Activated T-helper 17 cell treated with anti-CD3 and anti-CD28 coated beads, Interleukin-2, amount 50 U/mL, for 72 hours (primary cell): ENCODE data around the gene RANBP3L. TPM values are rescaled to one million over a fixed set of nuclear protein-coding genes. Genes with fewer than 3 reads are reported as not detected.

Experiments used
- ATAC-seq: fragments of 150-1000 bp; cut with Tn5 transposase; replicated peaks from 2 replicates; pipeline ENCODE4 v1.10.0; 2021; ENCODE audit warnings: mild to moderate bottlenecking, moderate library complexity
- H3K27ac Mint-ChIP-seq: one replicate; pipeline ENCODE4 v1.8.0; 2022; ENCODE audit warnings: mixed read lengths
- H3K27me3 Mint-ChIP-seq: one replicate; pipeline ENCODE4 v1.8.0; 2022; ENCODE audit warnings: mixed read lengths
- H3K36me3 Mint-ChIP-seq: one replicate; pipeline ENCODE4 v1.8.0; 2022; ENCODE audit warnings: low read depth, mild to moderate bottlenecking, mixed read lengths
- H3K4me1 Mint-ChIP-seq: one replicate; pipeline ENCODE4 v1.8.0; 2022; ENCODE audit warnings: mixed read lengths
- H3K4me3 Mint-ChIP-seq: one replicate; pipeline ENCODE4 v1.8.0; 2022; ENCODE audit warnings: mild to moderate bottlenecking, mixed read lengths
- H3K9me3 Mint-ChIP-seq: one replicate; pipeline ENCODE4 v1.8.0; 2022; ENCODE audit warnings: mixed read lengths
- total RNA-seq, 2 donors: library from RNA; stranded (reverse); gene quantifications; one replicate each; pipeline ENCODE4 v1.2.3, GENCODE V29; 2022

RANBP3L gene
- total RNA-seq, 2 donors from 2014 or later, result not detected

GRCh38 chr5:36270876-36271575, 30.7 kb downstream of the RANBP3L start:
- H3K27me3 Mint-ChIP-seq, result peaks cover 10% of the 10 kb centered on the region
- no peak for ATAC-seq
- no peak overlapping the region for H3K4me3 Mint-ChIP-seq
- H3K4me1 Mint-ChIP-seq, result no peaks in the 10 kb centered on the region
- H3K36me3 Mint-ChIP-seq, result no peaks in the 10 kb centered on the region
- no peak overlapping the region for H3K27ac Mint-ChIP-seq
- no peaks in the 10 kb centered on the region for H3K9me3 Mint-ChIP-seq

DNA sequence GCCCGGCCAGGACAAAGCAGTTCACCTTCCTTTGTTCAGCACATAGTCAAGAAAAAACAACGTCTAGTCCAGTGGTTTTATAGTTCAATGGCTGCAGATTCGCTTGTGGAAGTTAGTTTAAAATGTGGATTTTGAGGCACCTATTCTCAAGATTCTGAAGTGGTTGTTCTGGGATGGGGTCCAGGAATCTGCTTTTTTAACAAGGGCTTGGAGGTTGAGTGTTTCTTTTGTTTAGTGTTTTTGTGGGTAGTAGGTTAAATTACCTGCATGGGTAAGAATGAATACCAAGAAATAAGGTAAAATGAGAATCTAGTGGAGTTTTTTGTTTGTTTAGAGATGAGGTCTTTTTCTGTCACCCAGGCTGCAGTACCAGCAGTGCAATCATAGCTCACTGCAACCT, 31.5 kb downstream of the RANBP3L start:
- H3K4me3 Mint-ChIP-seq, result no peak overlapping the region
- H3K27ac Mint-ChIP-seq, result no peak overlapping the region
- no peaks in the 10 kb centered on the region for H3K4me1 Mint-ChIP-seq
- H3K36me3 Mint-ChIP-seq, result no peaks in the 10 kb centered on the region
- H3K27me3 Mint-ChIP-seq, result peaks cover 12% of the 10 kb centered on the region
- ATAC-seq, result no peak
- no peaks in the 10 kb centered on the region for H3K9me3 Mint-ChIP-seq

GRCh38 chr5:36269478-36269877, 32.2 kb downstream of the RANBP3L start:
- ATAC-seq, result no peak
- H3K27me3 Mint-ChIP-seq, result peaks cover 15% of the 10 kb centered on the region
- H3K4me1 Mint-ChIP-seq, result no peaks in the 10 kb centered on the region
- H3K36me3 Mint-ChIP-seq, result no peaks in the 10 kb centered on the region
- H3K4me3 Mint-ChIP-seq, result no peak overlapping the region
- H3K27ac Mint-ChIP-seq, result no peak overlapping the region
- H3K9me3 Mint-ChIP-seq, result no peaks in the 10 kb centered on the region

DNA sequence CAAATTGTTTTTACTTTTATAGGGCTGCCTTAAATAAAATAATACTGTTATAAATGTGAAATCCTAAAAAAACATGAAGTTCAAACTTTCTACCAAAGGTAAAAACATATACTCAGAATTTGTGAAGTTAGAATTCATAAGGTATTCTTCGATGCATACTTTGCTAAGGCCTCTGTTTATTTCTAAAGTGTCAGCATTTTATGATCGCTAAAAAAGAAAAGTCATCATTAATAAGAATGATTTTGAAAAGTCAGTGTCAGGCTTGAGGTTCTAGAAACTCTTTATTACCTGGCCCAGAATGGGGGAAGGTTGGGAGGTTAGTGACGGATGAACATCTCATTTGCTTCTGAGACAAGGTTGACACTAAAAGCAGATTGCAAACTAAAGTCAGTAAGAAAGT, 33.8 kb downstream of the RANBP3L start:
- Mint-ChIP-seq H3K27me3 (peaks cover 16% of the 10 kb centered on the region), H3K4me1 (no peaks in the 10 kb centered on the region), H3K4me3 (no peak overlapping the region), H3K27ac (no peak overlapping the region), H3K9me3 (no peaks in the 10 kb centered on the region), H3K36me3 (no peaks in the 10 kb centered on the region)
- no peak for ATAC-seq

DNA sequence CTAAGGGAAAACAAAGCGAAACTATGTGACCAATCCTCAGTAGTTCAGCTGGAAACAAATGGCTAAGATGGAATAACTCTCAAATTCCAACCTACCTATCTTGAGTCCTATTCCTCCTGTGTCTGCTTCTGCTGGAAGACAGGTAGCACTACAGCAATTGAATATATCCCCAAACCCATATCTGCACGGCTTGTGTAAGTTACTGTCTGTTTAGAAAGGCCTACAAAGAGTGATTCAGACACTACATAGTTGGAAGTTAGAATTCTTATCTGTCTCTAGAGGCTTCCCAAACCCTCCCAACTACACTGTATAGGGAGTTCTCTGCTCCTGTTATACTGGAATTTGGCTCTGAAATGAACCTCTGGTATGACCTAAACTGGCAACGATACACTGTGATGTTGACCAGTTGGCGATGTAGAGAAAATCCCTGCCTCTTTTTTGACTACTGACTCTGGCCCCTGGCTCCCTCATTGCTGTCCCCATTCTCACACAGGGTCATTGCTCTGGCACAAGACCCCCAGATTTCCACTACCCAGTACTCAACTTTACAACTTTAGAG, 37.4 kb downstream of the RANBP3L start:
- Mint-ChIP-seq H3K36me3 (no peaks in the 10 kb centered on the region), H3K9me3 (no peaks in the 10 kb centered on the region), H3K4me3 (no peak overlapping the region), H3K27ac (no peak overlapping the region), H3K27me3 (peaks cover 24% of the 10 kb centered on the region), H3K4me1 (no peaks in the 10 kb centered on the region)
- ATAC-seq, result no peak

GRCh38 chr5:36261186-36261585, 40.5 kb downstream of the RANBP3L start:
- no peaks in the 10 kb centered on the region for H3K36me3 Mint-ChIP-seq
- ATAC-seq, result no peak
- no peak overlapping the region for H3K4me3 Mint-ChIP-seq
- H3K4me1 Mint-ChIP-seq, result no peaks in the 10 kb centered on the region
- peaks cover 27% of the 10 kb centered on the region for H3K27me3 Mint-ChIP-seq
- H3K27ac Mint-ChIP-seq, result no peak overlapping the region
- H3K9me3 Mint-ChIP-seq, result no peaks in the 10 kb centered on the region

GRCh38 chr5:36253575-36253974, 48.1 kb downstream of the RANBP3L start:
- Mint-ChIP-seq H3K4me1 (no peaks in the 10 kb centered on the region), H3K27ac (no peak overlapping the region), H3K27me3 (peaks cover 6% of the 10 kb centered on the region), H3K36me3 (no peaks in the 10 kb centered on the region), H3K9me3 (no peaks in the 10 kb centered on the region), H3K4me3 (no peak overlapping the region)
- no peak for ATAC-seq

- no peaks in the 10 kb centered on the region for H3K36me3 Mint-ChIP-seq
- no peaks in the 10 kb centered on the region for H3K4me1 Mint-ChIP-seq
- no peak overlapping the region for H3K27ac Mint-ChIP-seq
- ATAC-seq, result no peak
- H3K4me3 Mint-ChIP-seq, result no peak overlapping the region
- no peaks in the 10 kb centered on the region for H3K9me3 Mint-ChIP-seq
- H3K27me3 Mint-ChIP-seq, result peaks cover 10% of the 10 kb centered on the region
Observed at GRCh38 chr5:36252722-36253365, 48.9 kb downstream of the RANBP3L start.

DNA sequence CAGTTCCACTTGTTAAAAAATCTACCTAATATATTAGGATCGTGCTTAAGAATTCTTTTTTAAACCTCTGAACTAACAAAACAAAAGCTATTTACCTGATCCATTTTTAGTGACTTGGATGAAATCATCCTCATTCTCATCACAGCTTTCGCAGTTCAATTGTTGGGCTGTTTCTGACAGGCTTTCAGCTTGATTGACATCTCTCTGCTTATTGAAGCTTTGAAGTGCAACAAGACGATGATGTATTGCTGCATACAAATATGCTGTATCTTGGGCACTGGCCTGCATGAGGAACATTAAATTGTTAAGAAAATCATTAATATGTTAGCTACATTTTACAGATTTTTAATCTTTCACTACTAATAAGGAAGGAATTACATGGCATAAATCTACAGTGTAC, 50.5 kb downstream of the RANBP3L start:
- H3K4me1 Mint-ChIP-seq, result no peaks in the 10 kb centered on the region
- H3K36me3 Mint-ChIP-seq, result no peaks in the 10 kb centered on the region
- H3K27ac Mint-ChIP-seq, result no peak overlapping the region
- no peaks in the 10 kb centered on the region for H3K9me3 Mint-ChIP-seq
- no peak overlapping the region for H3K4me3 Mint-ChIP-seq
- peaks cover 8% of the 10 kb centered on the region for H3K27me3 Mint-ChIP-seq
- no peak for ATAC-seq

- no peak overlapping the region for H3K27ac Mint-ChIP-seq
- no peak for ATAC-seq
- H3K4me3 Mint-ChIP-seq, result no peak overlapping the region
- H3K27me3 Mint-ChIP-seq, result peaks cover 8% of the 10 kb centered on the region
- H3K9me3 Mint-ChIP-seq, result no peaks in the 10 kb centered on the region
- no peaks in the 10 kb centered on the region for H3K4me1 Mint-ChIP-seq
- H3K36me3 Mint-ChIP-seq, result no peaks in the 10 kb centered on the region
Observed at GRCh38 chr5:36250427-36250826, 51.3 kb downstream of the RANBP3L start.

DNA sequence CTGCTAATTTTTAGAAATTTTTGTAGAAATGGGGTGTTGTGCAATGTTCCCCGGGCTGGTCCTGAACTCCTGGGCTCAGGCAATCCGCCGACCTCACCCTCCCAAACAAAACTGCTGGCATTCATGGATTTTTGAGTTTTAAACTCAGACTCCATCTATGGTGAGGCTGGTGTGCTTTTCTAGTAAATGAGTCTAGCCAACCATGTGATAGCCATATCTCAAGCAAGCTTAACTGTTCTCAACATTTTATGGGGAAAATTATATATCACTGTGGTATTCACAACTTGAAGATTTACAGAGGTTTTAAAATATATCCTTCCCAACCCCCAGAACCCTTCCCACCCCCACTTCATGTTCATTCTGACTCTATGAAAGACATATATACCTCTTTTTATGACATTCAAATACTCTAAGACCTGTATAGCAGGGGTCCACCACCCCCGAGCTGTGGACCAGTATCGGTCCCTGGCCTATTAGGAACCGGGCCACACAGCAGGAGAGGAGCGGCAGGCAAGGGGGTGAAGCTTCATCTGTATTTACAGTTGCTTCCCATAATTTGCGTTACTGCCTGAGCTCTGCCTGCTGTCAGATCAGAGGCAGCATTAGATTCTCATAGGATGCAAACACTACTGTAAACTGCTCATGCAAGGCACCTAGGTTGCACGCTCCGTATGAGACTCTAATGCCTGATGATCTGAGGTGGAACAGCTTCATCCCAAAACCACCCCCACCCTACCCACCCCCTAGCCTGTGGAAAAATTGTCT, 55.5 kb downstream of the RANBP3L start:
- no peak for ATAC-seq
- H3K27me3 Mint-ChIP-seq, result peaks cover 8% of the 10 kb centered on the region
- no peaks in the 10 kb centered on the region for H3K36me3 Mint-ChIP-seq
- H3K4me1 Mint-ChIP-seq, result peaks cover 6% of the 10 kb centered on the region
- H3K9me3 Mint-ChIP-seq, result no peaks in the 10 kb centered on the region
- H3K4me3 Mint-ChIP-seq, result no peak overlapping the region
- H3K27ac Mint-ChIP-seq, result no peak overlapping the region

GRCh38 chr5:36244076-36244475, 57.6 kb downstream of the RANBP3L start:
- H3K27ac Mint-ChIP-seq, result no peak overlapping the region
- peaks cover 5% of the 10 kb centered on the region for H3K27me3 Mint-ChIP-seq
- no peak for ATAC-seq
- peaks cover 18% of the 10 kb centered on the region for H3K4me1 Mint-ChIP-seq
- no peaks in the 10 kb centered on the region for H3K36me3 Mint-ChIP-seq
- peak overlapping the region; percentile 84 for H3K4me3 Mint-ChIP-seq
- H3K9me3 Mint-ChIP-seq, result no peaks in the 10 kb centered on the region

GRCh38 chr5:36243653-36244052, 58.0 kb downstream of the RANBP3L start:
- Mint-ChIP-seq H3K4me3 (peak overlapping the region; percentile 84), H3K4me1 (peaks cover 22% of the 10 kb centered on the region), H3K9me3 (no peaks in the 10 kb centered on the region), H3K36me3 (no peaks in the 10 kb centered on the region), H3K27ac (no peak overlapping the region), H3K27me3 (peaks cover 5% of the 10 kb centered on the region)
- ATAC-seq, result no peak

GRCh38 chr5:36242534-36243485, 58.9 kb downstream of the RANBP3L start:
- Mint-ChIP-seq H3K27me3 (peaks cover under 1% of the 10 kb centered on the region), H3K9me3 (no peaks in the 10 kb centered on the region), H3K4me3 (peak overlapping the region; percentile 84), H3K36me3 (no peaks in the 10 kb centered on the region), H3K4me1 (peaks cover 25% of the 10 kb centered on the region), H3K27ac (peak overlapping the region; percentile 93)
- no peak for ATAC-seq
